Activated T-cell treated with anti-CD3 and anti-CD28 coated beads, Interleukin-2, amount 50 U/mL, for 24 hours (primary cell): ENCODE data around the gene AAK1.

Experiments
- DNase-seq: peaks from one replicate; pipeline ENCODE4 v3.0.0-alpha.2; 2020
- H3K27ac Mint-ChIP-seq: 2 replicates; pipeline ENCODE4 v1.8.0; 2020; ENCODE audit warnings: mild to moderate bottlenecking, mixed read lengths
- H3K27me3 Mint-ChIP-seq: 2 replicates; pipeline ENCODE4 v1.8.0; 2020; ENCODE audit warnings: mixed read lengths
- H3K36me3 Mint-ChIP-seq: 2 replicates; pipeline ENCODE4 v1.8.0; 2020; ENCODE audit warnings: low read depth, mixed read lengths
- H3K4me1 Mint-ChIP-seq: 2 replicates; pipeline ENCODE4 v1.8.0; 2020; ENCODE audit warnings: low read depth, mixed read lengths
- H3K4me3 Mint-ChIP-seq: 2 replicates; pipeline ENCODE4 v1.8.0; 2020; ENCODE audit warnings: mild to moderate bottlenecking, moderate library complexity, mixed read lengths
- H3K9me3 Mint-ChIP-seq: 2 replicates; pipeline ENCODE4 v1.8.0; 2020; ENCODE audit warnings: mixed read lengths

AAK1 gene

GRCh38 chr2:69549421-69549820 lies 94.1 kb downstream of the AAK1 start:
- DNase-seq = no peak
- H3K4me3 Mint-ChIP-seq = no peak overlapping the region
- H3K27me3 Mint-ChIP-seq = no peaks in the 10 kb centered on the region
- H3K9me3 Mint-ChIP-seq = no peaks in the 10 kb centered on the region
- H3K36me3 Mint-ChIP-seq = peaks cover 60% of the 10 kb centered on the region
- peaks cover 61% of the 10 kb centered on the region for H3K4me1 Mint-ChIP-seq
- H3K27ac Mint-ChIP-seq = no peak overlapping the region

GRCh38 chr2:69547984-69548715 lies 95.4 kb downstream of the AAK1 start:
- Mint-ChIP-seq H3K27ac (peak overlapping the region; percentile 53), H3K27me3 (no peaks in the 10 kb centered on the region), H3K4me1 (peaks cover 58% of the 10 kb centered on the region), H3K36me3 (peaks cover 64% of the 10 kb centered on the region), H3K4me3 (no peak overlapping the region), H3K9me3 (no peaks in the 10 kb centered on the region)
- DNase-seq = no peak

DNA sequence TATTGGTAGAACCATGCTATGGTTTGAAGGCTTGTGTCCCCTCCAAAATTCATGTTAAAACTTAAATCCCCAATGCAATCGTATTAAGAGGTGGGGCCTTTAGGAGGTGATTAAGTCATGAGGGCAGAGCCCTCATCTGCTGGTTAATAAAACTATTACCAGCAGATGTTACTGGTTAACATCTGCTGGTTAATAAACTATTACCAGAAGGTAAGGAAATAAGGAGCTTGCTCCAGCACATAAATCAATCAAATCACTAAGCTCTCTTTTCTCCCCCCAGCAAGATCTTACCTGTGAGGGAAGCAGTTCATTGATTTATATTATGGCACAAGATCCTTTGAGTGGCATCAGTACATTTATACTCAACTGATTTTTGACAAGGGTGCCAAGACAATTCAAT lies 96.9 kb downstream of the AAK1 start:
- Mint-ChIP-seq H3K36me3 (peaks cover 68% of the 10 kb centered on the region), H3K27ac (no peak overlapping the region), H3K27me3 (no peaks in the 10 kb centered on the region), H3K9me3 (no peaks in the 10 kb centered on the region), H3K4me1 (peaks cover 49% of the 10 kb centered on the region), H3K4me3 (no peak overlapping the region)
- DNase-seq = no peak

- no peaks in the 10 kb centered on the region for H3K27me3 Mint-ChIP-seq
- H3K4me3 Mint-ChIP-seq = no peak overlapping the region
- peak overlapping the region; percentile 9 for H3K27ac Mint-ChIP-seq
- no peaks in the 10 kb centered on the region for H3K9me3 Mint-ChIP-seq
- peaks cover 67% of the 10 kb centered on the region for H3K36me3 Mint-ChIP-seq
- H3K4me1 Mint-ChIP-seq = peaks cover 40% of the 10 kb centered on the region
- no peak for DNase-seq
Observed at GRCh38 chr2:69545477-69545932, 98.0 kb downstream of the AAK1 start.

GRCh38 chr2:69544951-69545350 lies 98.6 kb downstream of the AAK1 start:
- no peak for DNase-seq
- Mint-ChIP-seq H3K36me3 (peaks cover 69% of the 10 kb centered on the region), H3K9me3 (no peaks in the 10 kb centered on the region), H3K27ac (no peak overlapping the region), H3K27me3 (no peaks in the 10 kb centered on the region), H3K4me1 (peaks cover 37% of the 10 kb centered on the region), H3K4me3 (no peak overlapping the region)

DNA sequence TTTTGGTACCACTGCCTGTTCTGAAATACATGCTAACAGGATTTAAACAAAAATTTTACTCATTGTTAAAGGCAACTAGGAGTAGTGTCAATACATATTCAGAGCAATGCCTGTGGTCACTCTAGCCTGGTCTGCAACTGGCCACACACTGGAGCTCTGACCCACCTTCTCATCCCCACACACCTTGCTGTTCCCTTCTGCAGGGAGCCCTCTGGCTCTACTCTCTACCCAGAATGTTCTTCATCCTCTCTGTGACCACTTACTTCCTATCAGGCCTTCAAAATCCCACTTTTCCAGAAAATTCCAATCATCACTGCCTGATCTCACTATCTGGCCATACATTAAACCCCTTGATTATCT lies 104.0 kb downstream of the AAK1 start:
- H3K27me3 Mint-ChIP-seq = no peaks in the 10 kb centered on the region
- H3K36me3 Mint-ChIP-seq = peaks cover 89% of the 10 kb centered on the region
- H3K4me1 Mint-ChIP-seq = peaks cover 27% of the 10 kb centered on the region
- no peak for DNase-seq
- no peaks in the 10 kb centered on the region for H3K9me3 Mint-ChIP-seq
- H3K27ac Mint-ChIP-seq = peak overlapping the region; percentile 76
- H3K4me3 Mint-ChIP-seq = no peak overlapping the region

DNA sequence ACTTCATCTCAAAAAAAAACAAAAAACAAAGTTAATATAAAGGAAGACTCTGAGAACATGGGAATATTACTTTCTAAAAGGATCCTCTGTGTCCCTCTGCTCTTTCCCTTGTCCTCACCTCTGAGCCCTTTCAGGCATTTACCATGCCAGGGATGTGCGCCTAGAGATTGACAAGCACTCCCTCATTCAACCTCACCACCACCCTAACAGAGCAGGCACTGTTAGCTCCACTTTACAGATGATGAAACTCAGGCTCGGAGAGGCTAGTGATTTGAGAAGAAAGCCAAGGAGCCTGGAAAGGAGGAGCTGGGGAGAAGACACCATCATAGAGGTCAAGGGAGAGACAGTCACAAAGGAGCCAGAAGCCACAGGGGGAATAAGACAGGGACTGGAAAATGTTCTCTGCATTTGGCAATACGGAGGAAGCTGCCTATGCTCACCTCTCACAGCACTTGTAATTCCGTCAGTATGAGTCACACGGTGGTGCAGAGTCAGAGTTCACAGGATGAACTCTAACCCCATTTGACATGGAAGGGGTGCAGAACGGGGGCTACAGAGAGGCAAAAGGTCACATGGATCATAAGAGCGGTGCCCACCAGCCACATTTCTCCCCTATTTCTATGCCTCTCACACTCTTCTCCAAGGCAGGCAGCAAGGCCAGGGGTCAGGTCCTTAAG lies 104.5 kb downstream of the AAK1 start:
- Mint-ChIP-seq H3K27me3 (no peaks in the 10 kb centered on the region), H3K27ac (peak overlapping the region; percentile 2), H3K36me3 (peaks cover 89% of the 10 kb centered on the region), H3K4me3 (no peak overlapping the region), H3K9me3 (no peaks in the 10 kb centered on the region), H3K4me1 (peaks cover 23% of the 10 kb centered on the region)
- no peak for DNase-seq

GRCh38 chr2:69538249-69538648 lies 105.3 kb downstream of the AAK1 start:
- no peak for DNase-seq
- H3K9me3 Mint-ChIP-seq = peaks cover 4% of the 10 kb centered on the region
- no peak overlapping the region for H3K4me3 Mint-ChIP-seq
- peak overlapping the region; percentile 2 for H3K27ac Mint-ChIP-seq
- no peaks in the 10 kb centered on the region for H3K27me3 Mint-ChIP-seq
- H3K36me3 Mint-ChIP-seq = peaks cover 91% of the 10 kb centered on the region
- peaks cover 23% of the 10 kb centered on the region for H3K4me1 Mint-ChIP-seq

DNA sequence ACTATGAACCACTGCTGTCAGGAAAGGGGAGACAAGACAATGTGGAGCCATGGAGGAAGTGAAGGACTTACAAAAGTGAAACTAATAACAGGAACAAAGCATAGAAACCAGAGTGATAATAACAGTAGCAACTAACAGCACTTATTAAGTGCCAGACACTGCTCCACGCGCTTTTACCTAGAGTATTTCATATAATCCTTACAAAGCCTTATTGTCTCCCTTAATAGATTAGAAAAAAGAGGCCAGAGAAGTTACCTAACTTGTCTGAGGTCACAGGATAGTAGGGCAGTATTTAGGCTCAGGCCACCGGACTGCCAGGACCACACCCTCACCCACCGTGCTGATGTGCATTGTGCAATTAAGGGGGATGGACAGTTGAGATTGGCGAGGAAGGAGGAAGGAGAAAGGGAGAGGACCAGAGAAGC lies 107.7 kb downstream of the AAK1 start:
- peak overlapping the region; percentile 38 for H3K27ac Mint-ChIP-seq
- no peak overlapping the region for H3K4me3 Mint-ChIP-seq
- peaks cover 27% of the 10 kb centered on the region for H3K4me1 Mint-ChIP-seq
- H3K9me3 Mint-ChIP-seq = peaks cover 4% of the 10 kb centered on the region
- H3K36me3 Mint-ChIP-seq = peaks cover 94% of the 10 kb centered on the region
- H3K27me3 Mint-ChIP-seq = no peaks in the 10 kb centered on the region
- no peak for DNase-seq

GRCh38 chr2:69531186-69531585 lies 112.4 kb downstream of the AAK1 start:
- peaks cover 95% of the 10 kb centered on the region for H3K36me3 Mint-ChIP-seq

DNA sequence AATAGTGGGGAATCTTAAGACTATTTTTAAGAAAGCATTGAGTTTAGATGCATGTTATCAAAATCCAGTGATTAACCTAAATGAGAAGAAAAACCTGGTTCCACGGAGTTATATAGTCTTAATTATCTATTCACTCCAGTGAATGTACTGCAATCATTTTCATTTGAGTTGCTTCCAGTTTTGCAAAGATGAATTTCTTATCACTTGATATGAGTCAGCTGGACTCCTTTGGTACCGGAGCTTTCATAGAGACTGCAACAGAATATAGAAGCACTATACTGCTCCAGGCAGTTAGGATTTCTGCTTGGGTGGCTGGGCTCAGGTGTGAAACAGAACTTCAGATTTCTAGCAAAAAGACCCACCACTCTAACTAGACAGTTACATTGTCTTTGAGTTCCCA lies 114.1 kb downstream of the AAK1 start:
- H3K9me3 Mint-ChIP-seq = peaks cover 4% of the 10 kb centered on the region
- H3K36me3 Mint-ChIP-seq = peaks cover 95% of the 10 kb centered on the region
- H3K27ac Mint-ChIP-seq = no peak overlapping the region
- H3K4me3 Mint-ChIP-seq = no peak overlapping the region
- no peak for DNase-seq
- no peaks in the 10 kb centered on the region for H3K27me3 Mint-ChIP-seq
- H3K4me1 Mint-ChIP-seq = peaks cover 4% of the 10 kb centered on the region

More at GRCh38 chr2:69531186-69531585, 112.4 kb downstream of the AAK1 start:
- H3K4me3 Mint-ChIP-seq = no peak overlapping the region
- no peak for DNase-seq
- peaks cover 4% of the 10 kb centered on the region for H3K9me3 Mint-ChIP-seq
- no peak overlapping the region for H3K27ac Mint-ChIP-seq
- H3K4me1 Mint-ChIP-seq = peaks cover 9% of the 10 kb centered on the region
- H3K27me3 Mint-ChIP-seq = no peaks in the 10 kb centered on the region

DNA sequence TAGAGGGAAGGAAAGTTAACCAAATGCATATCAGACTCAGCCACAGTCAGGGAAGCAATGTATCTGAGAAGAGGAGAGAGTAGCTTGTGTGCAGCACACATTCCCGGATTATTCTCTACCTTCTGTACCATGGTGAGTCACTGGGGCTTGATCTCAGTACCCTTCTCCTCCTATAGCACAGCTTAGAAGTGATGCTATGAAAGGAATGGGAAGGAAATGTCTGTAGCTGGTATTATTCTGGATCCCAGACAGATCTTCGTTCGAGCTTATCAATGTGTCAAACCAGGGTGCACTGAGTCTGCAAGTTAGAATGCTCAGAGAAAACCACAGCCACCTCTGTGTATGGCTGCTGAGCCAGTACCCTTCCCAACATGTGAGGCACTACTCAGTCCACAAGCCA lies 118.3 kb downstream of the AAK1 start:
- Mint-ChIP-seq H3K9me3 (no peaks in the 10 kb centered on the region), H3K27me3 (no peaks in the 10 kb centered on the region), H3K36me3 (peaks cover 92% of the 10 kb centered on the region)

GRCh38 chr2:69524799-69525198 lies 118.7 kb downstream of the AAK1 start:
- no peak overlapping the region for H3K4me3 Mint-ChIP-seq
- H3K36me3 Mint-ChIP-seq = peaks cover 92% of the 10 kb centered on the region
- H3K27ac Mint-ChIP-seq = peak overlapping the region; percentile 27

More for the DNA sequence above, 118.3 kb downstream of the AAK1 start:
- Mint-ChIP-seq H3K4me1 (no peaks in the 10 kb centered on the region), H3K27ac (peak overlapping the region; percentile 27), H3K4me3 (no peak overlapping the region)
- no peak for DNase-seq

GRCh38 chr2:69521747-69522146 lies 121.8 kb downstream of the AAK1 start:
- Mint-ChIP-seq H3K9me3 (no peaks in the 10 kb centered on the region), H3K27me3 (no peaks in the 10 kb centered on the region), H3K36me3 (peaks cover 92% of the 10 kb centered on the region), H3K4me1 (no peaks in the 10 kb centered on the region), H3K27ac (peak overlapping the region; percentile 56), H3K4me3 (no peak overlapping the region)
- no peak for DNase-seq

More at GRCh38 chr2:69524799-69525198, 118.7 kb downstream of the AAK1 start:
- no peak for DNase-seq
- no peaks in the 10 kb centered on the region for H3K9me3 Mint-ChIP-seq
- no peaks in the 10 kb centered on the region for H3K4me1 Mint-ChIP-seq
- no peaks in the 10 kb centered on the region for H3K27me3 Mint-ChIP-seq

DNA sequence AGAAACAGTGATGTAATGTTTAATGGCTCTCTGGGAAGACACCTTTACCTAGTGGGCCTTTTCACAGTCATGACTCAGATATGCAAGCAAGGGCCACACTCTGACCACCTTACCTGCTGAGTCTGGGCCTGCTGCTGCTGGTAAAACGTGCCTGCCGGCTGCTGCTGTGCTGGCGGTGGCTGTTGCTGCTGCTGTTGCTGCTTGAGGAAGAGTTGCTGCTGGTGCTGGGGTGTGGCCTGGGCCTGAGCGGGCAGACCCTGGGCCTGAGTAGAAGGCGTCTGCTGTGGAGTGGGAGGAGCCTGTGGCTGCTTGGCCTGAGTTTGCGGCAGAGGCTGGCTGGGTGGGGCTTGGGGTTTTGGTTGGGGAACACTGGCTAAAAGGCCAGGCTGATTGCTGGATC lies 124.7 kb downstream of the AAK1 start:
- peak overlapping the region; percentile 38 for H3K27ac Mint-ChIP-seq
- DNase-seq = no peak
- H3K4me1 Mint-ChIP-seq = no peaks in the 10 kb centered on the region
- H3K27me3 Mint-ChIP-seq = no peaks in the 10 kb centered on the region
- peaks cover 93% of the 10 kb centered on the region for H3K36me3 Mint-ChIP-seq
- no peaks in the 10 kb centered on the region for H3K9me3 Mint-ChIP-seq
- no peak overlapping the region for H3K4me3 Mint-ChIP-seq
